Fibroblast of the conjunctiva (primary cell): ENCODE results near the gene SCTR.

Experiments
- DNase-seq: peaks from one replicate; pipeline ENCODE4 v3.0.0-alpha.2; 2010; ENCODE audit warnings: low read depth

The SCTR gene

GRCh38 chr2:119523952-119524694 lies at the start of gene SCTR:
Gene SCTR, minus strand, starts transcription at chr2:119524483. Its CDS starts 257 bp downstream, at chr2:119524226.
- no peak for DNase-seq

- no peak for DNase-seq
These were observed 43.0 kb upstream of the SCTR start for GRCh38 chr2:119567292-119567691.

GRCh38 chr2:119565481-119565880 lies 41.2 kb upstream of the SCTR start:
- DNase-seq, result no peak

- DNase-seq, result no peak
These were observed 29.5 kb upstream of the SCTR start for GRCh38 chr2:119553687-119554344.

GRCh38 chr2:119552902-119553301 lies 28.6 kb upstream of the SCTR start:
- DNase-seq, result no peak

GRCh38 chr2:119550856-119551255 lies 26.6 kb upstream of the SCTR start:
- DNase-seq, result no peak

- no peak for DNase-seq
These were observed 26.1 kb upstream of the SCTR start for GRCh38 chr2:119550346-119550745.

- peak; percentile 30 for DNase-seq
These were observed 25.0 kb upstream of the SCTR start for GRCh38 chr2:119549241-119549640.

GRCh38 chr2:119548516-119549120 lies 24.3 kb upstream of the SCTR start:
- DNase-seq, result no peak

- no peak for DNase-seq
These were observed 22.1 kb upstream of the SCTR start for GRCh38 chr2:119546447-119546767.

- no peak for DNase-seq
These were observed 21.6 kb upstream of the SCTR start for GRCh38 chr2:119545754-119546446.

- DNase-seq, result no peak
These were observed 20.7 kb upstream of the SCTR start for GRCh38 chr2:119544939-119545475.

- peak; percentile 38 for DNase-seq
These were observed 20.0 kb upstream of the SCTR start, which contains the start of gene CFAP221 for GRCh38 chr2:119544075-119544938. Gene CFAP221, plus strand, starts transcription at chr2:119544449. Its CDS starts 1,683 bp downstream, at chr2:119546132.

- no peak for DNase-seq
These were observed 17.2 kb upstream of the SCTR start for GRCh38 chr2:119541476-119541875.

- DNase-seq, result no peak
These were observed 13.5 kb upstream of the SCTR start for GRCh38 chr2:119537792-119538191.

GRCh38 chr2:119536707-119537106 lies 12.4 kb upstream of the SCTR start:
- DNase-seq, result no peak

GRCh38 chr2:119536211-119536610 lies 11.9 kb upstream of the SCTR start:
- DNase-seq, result no peak

GRCh38 chr2:119533560-119533959 lies 9.3 kb upstream of the SCTR start:
- DNase-seq, result no peak

- DNase-seq, result no peak
These were observed 7.0 kb upstream of the SCTR start for GRCh38 chr2:119531292-119531691.

- DNase-seq, result no peak
These were observed 3.7 kb upstream of the SCTR start for GRCh38 chr2:119527999-119528398.

- no peak for DNase-seq
These were observed 1.3 kb upstream of the SCTR start for GRCh38 chr2:119525614-119526013.
